Activated naive CD4-positive, alpha-beta T cell treated with anti-CD3 and anti-CD28 coated beads, Interleukin-2, amount 50 U/mL, for 24 hours (primary cell): ENCODE measurements around the gene RTN4R.

Experiments
- H3K27ac Mint-ChIP-seq: one replicate; pipeline ENCODE4 v1.8.0; 2021; ENCODE audit warnings: mild to moderate bottlenecking, mixed read lengths
- H3K27me3 Mint-ChIP-seq: one replicate; pipeline ENCODE4 v1.8.0; 2021; ENCODE audit warnings: mixed read lengths
- H3K36me3 Mint-ChIP-seq: one replicate; pipeline ENCODE4 v1.8.0; 2021; ENCODE audit warnings: mixed read lengths
- H3K4me1 Mint-ChIP-seq: one replicate; pipeline ENCODE4 v1.8.0; 2021; ENCODE audit warnings: mixed read lengths
- H3K4me3 Mint-ChIP-seq: one replicate; pipeline ENCODE4 v1.8.0; 2021; ENCODE audit warnings: mild to moderate bottlenecking, mixed read lengths
- H3K9me3 Mint-ChIP-seq: one replicate; pipeline ENCODE4 v1.8.0; 2021; ENCODE audit warnings: mixed read lengths

RTN4R gene

GRCh38 chr22:20228055-20228938 is 39.8 kb downstream of the RTN4R start:
- Mint-ChIP-seq H3K4me1 (no peaks in the 10 kb centered on the region), H3K36me3 (no peaks in the 10 kb centered on the region), H3K27me3 (no peaks in the 10 kb centered on the region), H3K27ac (no peak overlapping the region), H3K4me3 (no peak overlapping the region), H3K9me3 (no peaks in the 10 kb centered on the region)

GRCh38 chr22:20227363-20227762 is 40.8 kb downstream of the RTN4R start:
- no peaks in the 10 kb centered on the region for H3K36me3 Mint-ChIP-seq
- no peak overlapping the region for H3K4me3 Mint-ChIP-seq
- no peaks in the 10 kb centered on the region for H3K27me3 Mint-ChIP-seq
- no peaks in the 10 kb centered on the region for H3K4me1 Mint-ChIP-seq
- no peak overlapping the region for H3K27ac Mint-ChIP-seq
- no peaks in the 10 kb centered on the region for H3K9me3 Mint-ChIP-seq

- Mint-ChIP-seq H3K27ac (no peak overlapping the region), H3K4me3 (no peak overlapping the region)
These were observed 41.3 kb downstream of the RTN4R start for GRCh38 chr22:20226760-20227350.

GRCh38 chr22:20226077-20226716 is 41.9 kb downstream of the RTN4R start:
- Mint-ChIP-seq H3K4me3 (no peak overlapping the region), H3K27me3 (no peaks in the 10 kb centered on the region), H3K27ac (no peak overlapping the region), H3K4me1 (no peaks in the 10 kb centered on the region), H3K36me3 (no peaks in the 10 kb centered on the region), H3K9me3 (no peaks in the 10 kb centered on the region)

More at GRCh38 chr22:20226760-20227350, 41.3 kb downstream of the RTN4R start:
- H3K36me3 Mint-ChIP-seq: no peaks in the 10 kb centered on the region
- H3K4me1 Mint-ChIP-seq: no peaks in the 10 kb centered on the region
- H3K9me3 Mint-ChIP-seq: no peaks in the 10 kb centered on the region
- no peaks in the 10 kb centered on the region for H3K27me3 Mint-ChIP-seq

GRCh38 chr22:20225693-20225966 is 42.5 kb downstream of the RTN4R start:
- H3K4me1 Mint-ChIP-seq: no peaks in the 10 kb centered on the region
- H3K4me3 Mint-ChIP-seq: no peak overlapping the region
- no peaks in the 10 kb centered on the region for H3K27me3 Mint-ChIP-seq
- H3K36me3 Mint-ChIP-seq: no peaks in the 10 kb centered on the region
- no peaks in the 10 kb centered on the region for H3K9me3 Mint-ChIP-seq
- no peak overlapping the region for H3K27ac Mint-ChIP-seq

GRCh38 chr22:20224917-20225692 is 43.0 kb downstream of the RTN4R start:
- Mint-ChIP-seq H3K4me1 (no peaks in the 10 kb centered on the region), H3K36me3 (no peaks in the 10 kb centered on the region), H3K27me3 (no peaks in the 10 kb centered on the region), H3K4me3 (no peak overlapping the region), H3K27ac (no peak overlapping the region), H3K9me3 (no peaks in the 10 kb centered on the region)

- Mint-ChIP-seq H3K36me3 (no peaks in the 10 kb centered on the region), H3K4me1 (no peaks in the 10 kb centered on the region), H3K9me3 (no peaks in the 10 kb centered on the region), H3K27me3 (no peaks in the 10 kb centered on the region), H3K27ac (no peak overlapping the region), H3K4me3 (no peak overlapping the region)
These were observed 43.9 kb downstream of the RTN4R start for GRCh38 chr22:20224256-20224626.

- H3K36me3 Mint-ChIP-seq: no peaks in the 10 kb centered on the region
- H3K4me3 Mint-ChIP-seq: no peak overlapping the region
These were observed 44.5 kb downstream of the RTN4R start for GRCh38 chr22:20223421-20224255.

GRCh38 chr22:20222764-20223420 is 45.2 kb downstream of the RTN4R start:
- Mint-ChIP-seq H3K4me1 (no peaks in the 10 kb centered on the region), H3K27ac (no peak overlapping the region), H3K36me3 (no peaks in the 10 kb centered on the region)

More at GRCh38 chr22:20223421-20224255, 44.5 kb downstream of the RTN4R start:
- H3K4me1 Mint-ChIP-seq: no peaks in the 10 kb centered on the region
- no peaks in the 10 kb centered on the region for H3K9me3 Mint-ChIP-seq
- H3K27ac Mint-ChIP-seq: no peak overlapping the region
- H3K27me3 Mint-ChIP-seq: peaks cover under 1% of the 10 kb centered on the region

GRCh38 chr22:20221421-20222340 is 46.4 kb downstream of the RTN4R start:
- peaks cover 1% of the 10 kb centered on the region for H3K27me3 Mint-ChIP-seq
- no peak overlapping the region for H3K4me3 Mint-ChIP-seq
- no peaks in the 10 kb centered on the region for H3K36me3 Mint-ChIP-seq
- no peak overlapping the region for H3K27ac Mint-ChIP-seq
- no peaks in the 10 kb centered on the region for H3K9me3 Mint-ChIP-seq
- no peaks in the 10 kb centered on the region for H3K4me1 Mint-ChIP-seq

More at GRCh38 chr22:20222764-20223420, 45.2 kb downstream of the RTN4R start:
- no peaks in the 10 kb centered on the region for H3K9me3 Mint-ChIP-seq
- no peak overlapping the region for H3K4me3 Mint-ChIP-seq
- peaks cover 1% of the 10 kb centered on the region for H3K27me3 Mint-ChIP-seq

GRCh38 chr22:20220629-20221026 is 47.5 kb downstream of the RTN4R start:
- no peaks in the 10 kb centered on the region for H3K9me3 Mint-ChIP-seq
- no peak overlapping the region for H3K4me3 Mint-ChIP-seq
- H3K4me1 Mint-ChIP-seq: no peaks in the 10 kb centered on the region
- no peaks in the 10 kb centered on the region for H3K36me3 Mint-ChIP-seq
- peaks cover 1% of the 10 kb centered on the region for H3K27me3 Mint-ChIP-seq
- no peak overlapping the region for H3K27ac Mint-ChIP-seq

GRCh38 chr22:20219667-20220628 is 48.2 kb downstream of the RTN4R start:
- peaks cover 1% of the 10 kb centered on the region for H3K27me3 Mint-ChIP-seq
- H3K4me1 Mint-ChIP-seq: no peaks in the 10 kb centered on the region
- no peaks in the 10 kb centered on the region for H3K9me3 Mint-ChIP-seq
- H3K4me3 Mint-ChIP-seq: no peak overlapping the region
- no peaks in the 10 kb centered on the region for H3K36me3 Mint-ChIP-seq
- H3K27ac Mint-ChIP-seq: no peak overlapping the region

GRCh38 chr22:20218987-20219386 is 49.1 kb downstream of the RTN4R start:
- Mint-ChIP-seq H3K9me3 (no peaks in the 10 kb centered on the region), H3K27ac (no peak overlapping the region), H3K27me3 (peaks cover 1% of the 10 kb centered on the region), H3K4me1 (no peaks in the 10 kb centered on the region), H3K36me3 (no peaks in the 10 kb centered on the region), H3K4me3 (no peak overlapping the region)
